HEK293 (cell line): Measurements from ENCODE around the gene TKTL1.

Experiments used
- CTCF ChIA-PET: fragments of 350-600 bp; formaldehyde crosslinking; extraction: SDS; loops from one replicate; lab custom pipeline; 2021; ENCODE audit warnings: antibody characterized with exemption; lab: Yijun Ruan, JAX
- POLR2A ChIA-PET: fragments of 300-600 bp; formaldehyde crosslinking; extraction: SDS; loops from one replicate; lab custom pipeline; 2020; ENCODE audit warnings: antibody characterized with exemption, inconsistent platforms; lab: Yijun Ruan, JAX
- H3K27ac ChIP-seq: fragments of 200-500 bp; sonication (Bioruptor generic); 2 replicates; pipeline ENCODE4 v1.5.1; 2014; ENCODE audit warnings: low read depth, low read length, control low read depth, inconsistent platforms; ENCODE audit errors: extremely low read depth
- H3K36me3 ChIP-seq, 2 experiments: fragments of 200-500 bp in 1 of 2; sonication (Bioruptor generic) in 1 of 2; 1 replicate in 1 of 2; 2 replicates in 1 of 2; pipeline ENCODE4 v1.5.1; 2014 to 2017; ENCODE audit warnings: inconsistent platforms in 2 of 2, low read length in 2 of 2; ENCODE audit not compliant: control insufficient read depth in 2 of 2, insufficient read depth in 1 of 2
- H3K4me1 ChIP-seq: fragments of 200-500 bp; sonication (Bioruptor generic); 2 replicates; pipeline ENCODE4 v1.5.1; 2014; ENCODE audit warnings: mild to moderate bottlenecking, low read length, inconsistent platforms; ENCODE audit not compliant: control insufficient read depth, insufficient read depth
- H3K4me3 ChIP-seq: 2 replicates; pipeline ENCODE4 v1.5.1; 2011; ENCODE audit warnings: low read depth, mild to moderate bottlenecking, control low read depth, low read length, moderate library complexity
- H3K9me3 ChIP-seq: fragments of 200-500 bp; sonication (Bioruptor generic); 2 replicates; pipeline ENCODE4 v1.5.1; 2014; ENCODE audit warnings: low read depth, low read length, inconsistent platforms; ENCODE audit not compliant: control insufficient read depth, insufficient read depth
- CTCF ChIP-seq: fragments of 450-650 bp; formaldehyde crosslinking; IDR thresholded peaks from 2 replicates; pipeline ENCODE4 v1.5.1; 2016; ENCODE audit warnings: missing biosample characterization, missing genetic modification characterization
- GFI1B ChIP-seq: fragments of 450-650 bp; formaldehyde crosslinking; IDR thresholded peaks from 2 replicates; pipeline ENCODE4 v1.5.1; 2016; ENCODE audit warnings: missing biosample characterization, missing genetic modification characterization
- IKZF3 ChIP-seq: fragments of 450-650 bp; IDR thresholded peaks from 2 replicates; pipeline ENCODE4 v1.5.0; 2018; ENCODE audit warnings: missing biosample characterization, mild to moderate bottlenecking, missing genetic modification characterization, moderate library complexity
- INSM2 ChIP-seq: fragments of 450-650 bp; formaldehyde crosslinking; IDR thresholded peaks from 2 replicates; pipeline ENCODE4 v1.5.1; 2016; ENCODE audit warnings: missing biosample characterization, missing genetic modification characterization
- MEIS1 ChIP-seq: sonication (generic); formaldehyde crosslinking; IDR thresholded peaks from 2 replicates; pipeline ENCODE4 v1.8.1; 2022; ENCODE audit warnings: missing genetic modification reagents, mild to moderate bottlenecking, borderline replicate concordance
- PBX3 ChIP-seq: sonication (generic); formaldehyde crosslinking; IDR thresholded peaks from 2 replicates; pipeline ENCODE4 v1.8.1; 2022; ENCODE audit warnings: mild to moderate bottlenecking, moderate library complexity, missing genetic modification reagents
- WT1 ChIP-seq: fragments of 450-650 bp; formaldehyde crosslinking; IDR thresholded peaks from 2 replicates; pipeline ENCODE4 v1.5.1; 2016; ENCODE audit warnings: missing biosample characterization, missing genetic modification characterization
- ZBTB17 ChIP-seq: fragments of 450-650 bp; formaldehyde crosslinking; IDR thresholded peaks from 2 replicates; pipeline ENCODE4 v1.5.1; 2016; ENCODE audit warnings: missing biosample characterization, missing genetic modification characterization
- ZBTB26 ChIP-seq: fragments of 450-650 bp; formaldehyde crosslinking; optimal IDR thresholded peaks from 2 replicates; pipeline ENCODE3; 2016; ENCODE audit warnings: missing biosample characterization, mild to moderate bottlenecking, missing genetic modification characterization
- ZNF114 ChIP-seq: fragments of 450-650 bp; formaldehyde crosslinking; IDR thresholded peaks from 2 replicates; pipeline ENCODE4 v1.5.0; 2017; ENCODE audit warnings: missing biosample characterization, missing genetic modification characterization
- ZNF184 ChIP-seq: fragments of 450-650 bp; IDR thresholded peaks from 2 replicates; pipeline ENCODE4 v1.5.1; 2018; ENCODE audit warnings: missing biosample characterization, mild to moderate bottlenecking, missing genetic modification characterization
- ZNF211 ChIP-seq: fragments of 450-650 bp; formaldehyde crosslinking; IDR thresholded peaks from 2 replicates; pipeline ENCODE4 v1.5.1; 2016; ENCODE audit warnings: low read depth, missing biosample characterization, missing genetic modification characterization
- ZNF248 ChIP-seq: fragments of 450-650 bp; formaldehyde crosslinking; IDR thresholded peaks from 2 replicates; pipeline ENCODE4 v1.5.1; 2017; ENCODE audit warnings: missing biosample characterization, missing genetic modification characterization
- ZNF48 ChIP-seq: fragments of 450-650 bp; formaldehyde crosslinking; IDR thresholded peaks from 2 replicates; pipeline ENCODE4 v1.5.1; 2016; ENCODE audit warnings: missing biosample characterization, missing genetic modification characterization
- ZNF549 ChIP-seq: fragments of 450-650 bp; IDR thresholded peaks from 2 replicates; pipeline ENCODE4 v1.5.1; 2018; ENCODE audit warnings: missing biosample characterization, missing genetic modification characterization, mild to moderate bottlenecking, inconsistent platforms, moderate library complexity
- ZNF561 ChIP-seq: fragments of 450-650 bp; IDR thresholded peaks from 2 replicates; pipeline ENCODE4 v1.5.1; 2018; ENCODE audit warnings: missing biosample characterization, missing genetic modification characterization, borderline replicate concordance
- ZNF600 ChIP-seq: fragments of 450-650 bp; formaldehyde crosslinking; IDR thresholded peaks from 2 replicates; pipeline ENCODE4 v1.5.1; 2016; ENCODE audit warnings: missing biosample characterization, missing genetic modification characterization
- ZNF639 ChIP-seq: fragments of 450-650 bp; formaldehyde crosslinking; IDR thresholded peaks from 2 replicates; pipeline ENCODE4 v1.5.1; 2016; ENCODE audit warnings: missing biosample characterization, missing genetic modification characterization
- ZNF658 ChIP-seq: fragments of 450-650 bp; formaldehyde crosslinking; IDR thresholded peaks from 2 replicates; pipeline ENCODE4; 2016; ENCODE audit warnings: missing biosample characterization, missing genetic modification characterization

The TKTL1 gene

GRCh38 chrX:154325541-154325940 lies 29.9 kb downstream of the TKTL1 start (continued):
- TF ChIP-seq ZNF639 (tag by site-specific recombination) (no peak), ZNF184 (tag by site-specific recombination) (0 out of 2 replicates have a peak, but pooled peaks have one; percentile 11), ZNF549 (tag by site-specific recombination) (no peak), ZNF658 (no peak), IKZF3 (tag by site-specific recombination) (peak; percentile 73; the same call in 1 of the 2 replicates), WT1 (peak; percentile 58), ZBTB17 (tag by site-specific recombination) (0 out of 2 replicates have a peak, but pooled peaks have one; percentile 47), ZNF211 (tag by site-specific recombination) (no peak), INSM2 (tag by site-specific recombination) (peak; percentile 88), MEIS1 (CRISPR knock-in tag) (no peak; the same call in 1 of the 2 replicates), CTCF (tag by site-specific recombination) (no peak)

GRCh38 chrX:154327038-154327820 lies 31.6 kb downstream of the TKTL1 start:
- Histone ChIP-seq H3K4me3 (no peak overlapping the region), H3K4me1 (peaks cover 18% of the 10 kb centered on the region), H3K9me3 (no peaks in the 10 kb centered on the region), H3K27ac (no peak overlapping the region), H3K36me3 (no peaks in the 10 kb centered on the region)
- ChIA-PET CTCF (interaction anchor here (1.7 to 2.6 kb wide), 2 partner anchors 10 to 19 kb away, joined by 11 to 17 read pairs; no protein-coding TSS in a partner anchor), POLR2A (interaction anchor here (0.8 to 1.4 kb wide), 2 partner anchors 44 to 82 kb away, joined by 3 to 4 read pairs; no protein-coding TSS in a partner anchor)
- TF ChIP-seq ZNF600 (tag by site-specific recombination) = peak; percentile 56; the same call in 1 of the 2 replicates
- no peak for TF ChIP-seq ZNF561 (tag by site-specific recombination)
- TF ChIP-seq ZBTB26 = no peak

- ChIA-PET POLR2A (interaction anchor here (1.2 kb wide), 1 partner anchor 357 kb away, joined by 5 read pairs; the partner anchor contains the start of gene HCFC1), CTCF (interaction anchor here (3.3 kb wide), 1 partner anchor 21 kb away, joined by 13 read pairs; no protein-coding TSS in a partner anchor)
- Histone ChIP-seq H3K27ac (no peak overlapping the region), H3K4me1 (peaks cover 18% of the 10 kb centered on the region), H3K36me3 (no peaks in the 10 kb centered on the region), H3K9me3 (no peaks in the 10 kb centered on the region), H3K4me3 (no peak overlapping the region)
- no peak for TF ChIP-seq GFI1B (tag by site-specific recombination)
- no peak for TF ChIP-seq PBX3
- TF ChIP-seq ZNF114 = no peak
- no peak for TF ChIP-seq INSM2 (tag by site-specific recombination)
- no peak for TF ChIP-seq ZNF248
- TF ChIP-seq ZNF48 (tag by site-specific recombination) = no peak
Measured at GRCh38 chrX:154328646-154329045, 33.1 kb downstream of the TKTL1 start.
